EH (cell line): ENCODE data around the gene HSP90B1.
A peak's percentile ranks its signal among the peaks of the same experiment; 100 is the strongest.

ENCODE experiments used
- DNase-seq: peaks from one replicate; pipeline ENCODE4 v3.0.0-alpha.2; 2015; ENCODE audit warnings: low read depth

HSP90B1 gene

GRCh38 chr12:103975368-103975767 is 45.2 kb downstream of the HSP90B1 start:
- no peak for DNase-seq

GRCh38 chr12:103978384-103978982 is 48.3 kb downstream of the HSP90B1 start:
- no peak for DNase-seq

GRCh38 chr12:103986829-103987228 is 56.6 kb downstream of the HSP90B1 start:
- DNase-seq: peak; percentile 93

- DNase-seq: no peak
These were observed 64.0 kb downstream of the HSP90B1 start for GRCh38 chr12:103994235-103994634.

GRCh38 chr12:103996595-103996994 is 66.4 kb downstream of the HSP90B1 start:
- no peak for DNase-seq

GRCh38 chr12:103997286-103997900 is 67.2 kb downstream of the HSP90B1 start:
- no peak for DNase-seq
